Suprapubic skin (tissue), 4 donors: ENCODE data around the gene FAM186B. TPM values are rescaled to one million over a fixed set of nuclear protein-coding genes. Genes with fewer than 3 reads are reported as not detected.
A peak's percentile ranks its signal among the peaks of the same experiment; 100 is the strongest.

Source experiments
- DNase-seq, 2 donors: peaks; one replicate each; pipeline ENCODE4 v3.0.0-alpha.2; 2019; ENCODE audit warnings: low spot score in 2 of 2
- H3K27ac ChIP-seq: fragments of 200-600 bp; sonication (generic); one replicate; pipeline ENCODE4 v1.5.1; 2019
- H3K27me3 ChIP-seq: fragments of 200-600 bp; sonication (generic); one replicate; pipeline ENCODE4 v1.5.1; 2019
- H3K36me3 ChIP-seq: fragments of 200-600 bp; sonication (generic); one replicate; pipeline ENCODE4 v1.5.1; 2019
- H3K4me1 ChIP-seq: fragments of 200-600 bp; sonication (generic); one replicate; pipeline ENCODE4 v1.5.1; 2019
- H3K4me3 ChIP-seq: fragments of 200-600 bp; sonication (generic); one replicate; pipeline ENCODE4 v1.5.1; 2019; ENCODE audit warnings: mild to moderate bottlenecking
- H3K9me3 ChIP-seq: fragments of 200-600 bp; sonication (generic); one replicate; pipeline ENCODE4 v1.5.1; 2019
- EP300 ChIP-seq: sonication (generic); formaldehyde crosslinking; IDR thresholded peaks from one replicate; pipeline ENCODE4 v1.6.1; 2017; ENCODE audit warnings: antibody characterized with exemption
- POLR2A ChIP-seq, 2 donors: fragments of 450-650 bp; IDR thresholded peaks; one replicate each; pipeline ENCODE4 v1.6.1; 2017; ENCODE audit warnings: antibody characterized with exemption in 2 of 2, mild to moderate bottlenecking in 2 of 2, moderate library complexity in 2 of 2
- POLR2AphosphoS5 ChIP-seq, 3 donors: sonication (generic); formaldehyde crosslinking; IDR thresholded peaks; one replicate each; pipeline ENCODE4 v1.6.1; 2017; ENCODE audit warnings: antibody characterized with exemption in 3 of 3
- WGBS: methylation state at CpG from one replicate; pipeline ENCODE4 v1.1.5; 2018; 5-methylcytosine and 5-hydroxymethylcytosine counted together
- total RNA-seq, 4 donors: library from RNA; depleted of rRNA; stranded (reverse); fragments of >200 nt; gene quantifications; one replicate each; pipeline ENCODE4 v1.1.0, GENCODE V29; 2016
- TF ChIP-seq, protein P1 (sequence below), 2 donors: fragments of 200-600 bp in 1 of 2; fragments of 450-650 bp in 1 of 2; sonication (generic) in 1 of 2; IDR thresholded peaks; one replicate each; pipeline ENCODE4 v1.5.1; 2016 to 2019; ENCODE audit warnings: antibody characterized with exemption in 2 of 2, mild to moderate bottlenecking in 1 of 2, moderate library complexity in 1 of 2

The FAM186B gene
- total RNA-seq, 4 donors from 2014 or later, result 0.44 to 1.9 (median 1.1) TPM; not detected in 1

- Histone ChIP-seq H3K4me1 (peaks cover 6% of the 10 kb centered on the region), H3K9me3 (no peaks in the 10 kb centered on the region), H3K4me3 (no peak overlapping the region), H3K27ac (no peak overlapping the region), H3K36me3 (peaks cover 35% of the 10 kb centered on the region), H3K27me3 (no peaks in the 10 kb centered on the region)
- peak in 1 of 2 donors; percentile 49 for DNase-seq
- 89% methylated on average over 1 of the region's 2 CpGs for WGBS
- TF ChIP-seq, protein P1, sequence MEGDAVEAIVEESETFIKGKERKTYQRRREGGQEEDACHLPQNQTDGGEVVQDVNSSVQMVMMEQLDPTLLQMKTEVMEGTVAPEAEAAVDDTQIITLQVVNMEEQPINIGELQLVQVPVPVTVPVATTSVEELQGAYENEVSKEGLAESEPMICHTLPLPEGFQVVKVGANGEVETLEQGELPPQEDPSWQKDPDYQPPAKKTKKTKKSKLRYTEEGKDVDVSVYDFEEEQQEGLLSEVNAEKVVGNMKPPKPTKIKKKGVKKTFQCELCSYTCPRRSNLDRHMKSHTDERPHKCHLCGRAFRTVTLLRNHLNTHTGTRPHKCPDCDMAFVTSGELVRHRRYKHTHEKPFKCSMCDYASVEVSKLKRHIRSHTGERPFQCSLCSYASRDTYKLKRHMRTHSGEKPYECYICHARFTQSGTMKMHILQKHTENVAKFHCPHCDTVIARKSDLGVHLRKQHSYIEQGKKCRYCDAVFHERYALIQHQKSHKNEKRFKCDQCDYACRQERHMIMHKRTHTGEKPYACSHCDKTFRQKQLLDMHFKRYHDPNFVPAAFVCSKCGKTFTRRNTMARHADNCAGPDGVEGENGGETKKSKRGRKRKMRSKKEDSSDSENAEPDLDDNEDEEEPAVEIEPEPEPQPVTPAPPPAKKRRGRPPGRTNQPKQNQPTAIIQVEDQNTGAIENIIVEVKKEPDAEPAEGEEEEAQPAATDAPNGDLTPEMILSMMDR (IDR thresholded peaks at IDR 0.05), result no peak
Observed at GRCh38 chr12:49633703-49634345, 28.4 kb upstream of the FAM186B start.

DNA sequence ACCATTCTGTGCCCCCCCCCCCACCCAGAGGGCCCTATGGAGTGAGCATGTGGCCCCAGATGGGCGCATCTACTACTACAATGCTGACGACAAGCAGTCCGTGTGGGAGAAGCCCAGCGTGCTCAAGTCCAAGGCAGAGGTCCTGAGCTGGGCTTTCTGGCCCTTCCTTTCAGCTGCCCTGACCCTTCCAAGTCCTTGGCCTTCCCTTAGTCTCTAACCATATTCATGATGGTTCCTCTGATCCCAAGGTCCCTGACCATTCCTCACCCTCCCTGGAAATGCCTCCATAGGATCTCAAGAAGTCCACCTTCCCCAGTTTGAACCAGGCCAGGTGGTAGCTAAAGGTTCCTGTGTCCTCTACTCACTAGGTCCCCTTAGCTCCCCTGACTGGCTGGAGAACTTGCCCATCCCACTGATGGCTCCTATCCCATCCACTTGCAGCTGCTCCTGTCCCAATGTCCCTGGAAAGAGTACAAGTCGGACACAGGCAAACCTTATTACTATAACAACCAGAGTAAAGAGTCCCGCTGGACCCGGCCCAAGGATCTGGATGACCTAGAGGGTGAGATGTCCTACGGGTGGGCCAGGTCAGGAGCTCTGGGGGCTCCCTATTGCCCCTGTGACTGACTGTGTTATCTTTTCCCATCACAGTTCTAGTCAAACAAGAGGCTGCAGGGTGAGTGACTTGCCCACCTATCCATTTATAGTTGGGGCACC lies 27.7 kb upstream of the FAM186B start:
- TF ChIP-seq POLR2AphosphoS5 (IDR thresholded peaks at IDR 0.05), result no peak
- TF ChIP-seq, protein P1 (IDR thresholded peaks at IDR 0.05), result no peak
- TF ChIP-seq POLR2A (IDR thresholded peaks at IDR 0.05), result no peak
- TF ChIP-seq EP300, result no peak
- Histone ChIP-seq H3K27ac (no peak overlapping the region), H3K9me3 (no peaks in the 10 kb centered on the region), H3K36me3 (peaks cover 33% of the 10 kb centered on the region), H3K4me3 (no peak overlapping the region), H3K27me3 (no peaks in the 10 kb centered on the region), H3K4me1 (peaks cover 6% of the 10 kb centered on the region)
- peak in 1 of 2 donors; percentile 52 for DNase-seq
- WGBS, result 97% methylated on average over 8 of the region's 8 CpGs

- Histone ChIP-seq H3K36me3 (peaks cover 33% of the 10 kb centered on the region), H3K27ac (no peak overlapping the region), H3K9me3 (no peaks in the 10 kb centered on the region), H3K4me1 (peaks cover 6% of the 10 kb centered on the region), H3K4me3 (no peak overlapping the region), H3K27me3 (no peaks in the 10 kb centered on the region)
- DNase-seq, result peak in 1 of 2 donors; percentile 41
- WGBS, result 90% methylated on average over 9 of the region's 9 CpGs
- TF ChIP-seq EP300 (no peak), POLR2A (IDR thresholded peaks at IDR 0.05) (no peak)
- TF ChIP-seq, protein P1 (IDR thresholded peaks at IDR 0.05), result no peak
Observed at GRCh38 chr12:49632401-49632800, 27.0 kb upstream of the FAM186B start.

GRCh38 chr12:49631336-49631907 lies 26.0 kb upstream of the FAM186B start:
- peaks cover under 1% of the 10 kb centered on the region for H3K4me1 ChIP-seq
- TF ChIP-seq, protein P1 (IDR thresholded peaks at IDR 0.05), result no peak
- TF ChIP-seq POLR2A (IDR thresholded peaks at IDR 0.05), result no peak
- no peak for TF ChIP-seq EP300
- TF ChIP-seq POLR2AphosphoS5 (IDR thresholded peaks at IDR 0.05), result no peak
- no peak overlapping the region for H3K4me3 ChIP-seq
- no peaks in the 10 kb centered on the region for H3K27me3 ChIP-seq
- no peaks in the 10 kb centered on the region for H3K9me3 ChIP-seq
- WGBS, result 88% methylated on average over 5 of the region's 6 CpGs
- H3K27ac ChIP-seq, result no peak overlapping the region
- peaks cover 33% of the 10 kb centered on the region for H3K36me3 ChIP-seq
- DNase-seq, result peak in 1 of 2 donors; percentile 50

DNA sequence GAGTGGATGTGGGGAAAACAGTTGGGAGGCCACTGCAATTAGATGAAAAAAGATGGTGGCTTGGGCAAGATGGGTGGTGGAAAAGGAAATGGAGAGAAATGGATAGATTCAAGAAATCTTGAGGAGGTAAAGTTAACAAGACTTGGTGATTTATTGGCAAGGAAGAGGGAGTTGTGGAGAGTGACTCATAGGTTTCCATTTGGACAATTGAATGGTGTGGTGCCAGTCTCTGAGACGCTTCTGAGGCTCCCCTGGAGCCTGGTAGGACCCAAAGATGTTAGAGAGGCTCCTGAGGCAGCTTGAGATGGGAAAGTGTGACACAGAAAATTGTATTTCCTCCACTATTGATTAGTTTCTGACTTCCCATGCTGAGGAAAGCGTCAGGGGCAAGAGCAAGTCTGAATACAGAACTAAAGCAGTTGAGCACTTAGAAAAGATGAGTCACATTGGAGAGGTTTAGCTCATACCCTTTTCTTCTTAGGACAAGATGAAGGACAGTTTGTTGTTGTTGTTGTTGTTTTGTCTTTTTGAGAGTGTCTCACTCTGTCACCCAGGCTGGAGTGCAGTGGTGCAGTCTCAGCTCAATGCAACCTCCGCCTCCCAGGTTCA lies 22.4 kb upstream of the FAM186B start:
- H3K27me3 ChIP-seq, result no peaks in the 10 kb centered on the region
- no peaks in the 10 kb centered on the region for H3K9me3 ChIP-seq
- DNase-seq, result no peak
- H3K27ac ChIP-seq, result no peak overlapping the region
- peaks cover 18% of the 10 kb centered on the region for H3K4me1 ChIP-seq
- peaks cover 11% of the 10 kb centered on the region for H3K36me3 ChIP-seq
- no peak overlapping the region for H3K4me3 ChIP-seq
- 80% methylated on average over 3 of the region's 3 CpGs for WGBS
- TF ChIP-seq POLR2AphosphoS5 (IDR thresholded peaks at IDR 0.05), result no peak
- TF ChIP-seq, protein P1 (IDR thresholded peaks at IDR 0.05), result no peak
- no peak for TF ChIP-seq POLR2A (IDR thresholded peaks at IDR 0.05)
- TF ChIP-seq EP300, result no peak
